ENCODE data around the gene EHD1.
"Not testable (repeated sequence)": the region's sequence is repeated elsewhere in the genome, so short reads cannot be mapped to it uniquely, and the experiment has no call there.

The EHD1 gene

DNA sequence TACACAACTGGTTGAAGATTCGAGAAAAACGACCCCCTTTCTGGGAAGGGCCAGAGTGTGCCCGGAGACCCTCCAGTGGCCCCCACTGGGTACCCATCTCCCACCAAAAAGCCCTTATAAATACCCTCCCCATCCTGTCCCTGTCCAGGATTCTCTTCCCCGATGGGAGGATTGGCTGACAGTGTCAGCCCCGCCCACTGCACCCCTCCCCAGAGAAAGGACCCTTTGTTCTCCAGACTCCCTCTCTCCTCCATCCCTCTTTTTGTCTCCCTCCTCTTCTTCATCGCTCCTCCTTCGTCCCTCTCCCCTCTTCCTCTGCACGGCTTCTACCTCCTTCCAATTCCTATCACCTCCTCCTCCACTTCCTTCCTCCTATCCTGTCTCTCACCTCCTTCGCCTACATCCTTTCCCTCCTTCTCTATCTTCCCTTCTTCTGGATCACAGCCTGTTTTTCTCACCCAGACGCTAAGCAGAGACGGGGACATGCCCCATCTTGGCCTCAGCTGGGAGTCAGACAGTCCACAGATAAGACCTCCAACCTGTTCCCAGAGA is 54.8 kb downstream of the EHD1 start:
- no peak for DNase-seq

DNA sequence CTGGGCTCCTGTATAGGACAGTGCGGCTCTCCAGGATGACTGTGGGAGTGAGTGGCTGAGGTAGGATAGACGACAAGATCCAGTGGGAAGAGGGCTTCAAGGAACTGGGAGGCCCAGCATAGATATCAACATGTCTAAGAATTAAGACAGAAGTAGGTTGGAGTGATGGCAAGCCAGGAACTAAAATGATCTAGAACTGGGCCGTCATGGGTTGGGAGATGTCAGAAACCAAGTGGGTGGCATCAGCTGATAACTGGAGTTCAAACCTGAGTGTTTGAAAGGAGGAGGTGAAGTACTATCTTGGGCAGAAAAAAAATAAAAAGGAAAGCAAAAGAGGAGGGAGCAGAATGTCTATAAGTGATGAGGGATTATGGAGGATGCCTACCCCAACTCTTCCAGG is 60.9 kb downstream of the EHD1 start:
- DNase-seq: no peak

- DNase-seq: not testable (repeated sequence)
Observed at GRCh38 chr11:64815433-64815832, 63.0 kb downstream of the EHD1 start.

DNA sequence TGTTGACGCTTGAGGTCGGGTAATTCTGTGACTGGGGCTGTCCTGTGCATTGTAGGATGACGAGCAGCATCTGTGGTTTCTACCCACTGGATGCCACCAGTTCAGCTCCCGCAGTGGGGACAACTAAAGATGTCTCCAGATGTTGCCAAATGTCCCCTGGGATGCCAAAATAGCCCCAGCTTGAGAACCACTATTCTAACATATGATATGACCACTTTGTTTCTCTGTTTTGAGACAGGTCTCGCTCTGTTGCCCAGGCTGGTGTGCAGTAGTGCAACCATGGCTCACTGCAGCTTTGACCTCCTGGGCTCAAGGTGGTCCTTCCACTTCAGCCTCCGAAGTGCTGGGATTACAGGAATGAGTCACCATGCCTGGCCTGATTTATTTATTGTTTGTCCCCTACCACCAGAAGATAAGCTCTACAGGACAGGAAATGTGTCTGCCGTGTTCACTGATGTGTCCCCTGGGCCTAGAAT is 63.7 kb downstream of the EHD1 start:
- DNase-seq: no peak

DNA sequence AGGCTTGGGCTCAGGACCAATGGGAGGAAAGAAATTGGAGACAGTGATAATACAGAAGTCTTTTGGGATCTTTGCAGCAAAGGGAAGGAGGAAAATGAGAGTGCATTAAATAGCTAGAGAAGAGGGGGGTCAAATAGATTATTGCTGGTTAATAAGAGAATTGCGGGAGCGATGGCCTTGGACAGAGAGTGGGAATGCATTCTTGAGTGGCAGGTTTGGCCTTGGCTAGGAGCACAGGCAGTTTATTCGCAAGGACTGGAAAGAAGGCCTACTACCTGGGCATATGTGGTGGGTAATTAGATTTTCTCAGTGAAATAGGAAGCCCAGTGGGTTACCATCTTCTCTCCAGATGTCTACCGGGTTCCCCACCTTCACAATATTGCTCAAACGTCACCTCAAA is 64.6 kb downstream of the EHD1 start:
- DNase-seq: no peak

- peak; percentile 85 for DNase-seq
Observed at GRCh38 chr11:64810891-64811272, 67.5 kb downstream of the EHD1 start.

- DNase-seq: peak; percentile 97
Observed at GRCh38 chr11:64810271-64810890, 68.0 kb downstream of the EHD1 start, which contains the start of gene MEN1. TSS of gene MEN1 (minus strand) at chr11:64810551. CDS start at chr11:64810109, 442 bp downstream.

DNA sequence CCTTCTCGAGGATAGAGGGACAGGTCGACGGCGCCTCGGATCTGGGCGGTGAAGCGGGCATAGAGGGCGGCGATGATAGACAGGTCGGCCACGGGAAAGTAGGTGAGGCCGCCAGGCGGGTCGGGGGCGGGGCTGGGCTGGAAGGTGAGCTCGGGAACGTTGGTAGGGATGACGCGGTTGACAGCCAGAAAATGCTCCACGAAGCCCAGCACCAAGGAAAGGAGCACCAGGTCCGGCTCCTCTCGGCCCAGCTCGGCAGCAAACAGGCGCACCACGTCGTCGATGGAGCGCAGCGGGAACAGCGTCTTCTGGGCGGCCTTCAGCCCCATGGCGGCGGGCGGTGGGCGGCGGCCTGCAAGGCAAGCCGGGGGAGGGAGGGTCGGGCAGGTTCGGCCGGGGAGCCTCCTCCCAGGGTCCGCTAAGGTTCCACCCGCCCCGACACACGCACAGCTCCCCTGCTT is 68.6 kb downstream of the EHD1 start:
- DNase-seq: no peak

DNA sequence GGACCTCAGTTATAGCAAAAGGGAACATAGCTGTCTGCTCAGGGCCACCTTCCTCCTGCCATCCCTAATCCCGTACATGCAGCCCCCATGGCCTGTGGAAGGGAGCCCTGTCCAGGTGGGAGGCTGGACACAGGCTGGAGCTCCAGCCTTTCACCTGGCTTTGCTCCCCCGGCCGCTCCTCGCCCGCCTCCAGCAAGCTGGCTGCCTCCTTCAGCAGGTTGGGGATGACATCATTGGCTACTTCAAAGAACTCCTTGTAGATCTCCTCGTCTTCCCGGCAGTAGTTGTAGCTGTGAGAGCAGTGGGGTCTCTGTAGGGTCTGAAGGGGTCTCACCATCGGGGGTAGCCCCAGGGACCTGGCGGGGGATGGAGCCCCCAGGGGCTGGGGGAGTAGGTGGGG is 72.9 kb downstream of the EHD1 start:
- DNase-seq: no peak

- DNase-seq: no peak
Observed at GRCh38 chr11:64804346-64805210, 73.8 kb downstream of the EHD1 start.

GRCh38 chr11:64803846-64804345 is 74.5 kb downstream of the EHD1 start:
- DNase-seq: no peak

DNA sequence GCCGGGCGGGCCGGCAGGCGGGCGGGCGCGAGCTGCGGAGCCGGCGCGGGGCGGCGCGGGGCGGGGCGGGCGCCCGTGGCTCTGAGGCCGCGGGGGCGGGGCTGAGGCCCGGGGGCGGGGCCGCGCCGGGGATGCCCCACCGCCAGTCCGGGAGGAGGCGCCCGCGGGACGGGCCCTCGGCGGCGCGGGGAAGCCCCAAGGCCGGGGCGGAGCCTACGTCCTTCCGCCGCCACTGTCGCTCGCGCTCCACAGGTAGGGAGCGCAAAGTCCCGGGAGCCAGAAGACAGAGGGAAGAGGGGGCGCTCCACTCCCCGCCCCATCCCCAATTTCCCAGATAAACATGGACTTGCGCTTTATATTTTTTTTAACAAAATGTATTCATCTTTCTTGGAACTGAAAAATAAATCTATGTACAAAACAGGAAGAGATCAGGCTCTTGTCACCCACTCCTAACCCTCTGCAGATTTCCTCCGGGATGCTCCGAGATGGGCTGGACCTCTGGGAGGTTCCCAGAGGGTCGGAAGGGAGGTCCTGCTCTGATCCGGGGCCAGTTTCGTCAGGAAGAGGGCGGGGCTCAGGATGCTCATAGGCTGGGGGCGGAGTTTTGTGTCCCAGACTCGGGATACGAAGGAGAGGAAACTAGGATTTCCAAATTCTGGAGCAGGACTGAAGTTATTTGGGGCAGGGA is 75.1 kb downstream of the EHD1 start, which contains the start of gene MAP4K2:
Gene MAP4K2 (minus strand): TSS at position 57 of the 688 bp plus-strand sequence. CDS start 65 bp downstream, outside the sequence.
- peak; percentile 82 for DNase-seq

- no peak for DNase-seq
Observed at GRCh38 chr11:64802370-64803157, 75.9 kb downstream of the EHD1 start.
